Mucosa of stomach (tissue), 1 donor: ENCODE results near the gene IPO11.

Experiments
- H3K27me3 ChIP-seq: one replicate; pipeline ENCODE4 v1.7.0; 2013; ENCODE audit warnings: mild to moderate bottlenecking, low read length; ENCODE audit not compliant: control insufficient read depth, insufficient read depth
- H3K36me3 ChIP-seq: one replicate; pipeline ENCODE4 v1.7.0; 2013; ENCODE audit warnings: low read length; ENCODE audit not compliant: control insufficient read depth, insufficient read depth
- H3K4me1 ChIP-seq: one replicate; pipeline ENCODE4 v1.7.0; 2013; ENCODE audit warnings: mild to moderate bottlenecking, low read length; ENCODE audit not compliant: control insufficient read depth, insufficient read depth
- H3K4me3 ChIP-seq: one replicate; pipeline ENCODE4 v1.7.0; 2013; ENCODE audit warnings: low read length
- H3K9ac ChIP-seq: one replicate; pipeline ENCODE4 v1.7.0; 2013; ENCODE audit warnings: mild to moderate bottlenecking, low read length, moderate library complexity
- H3K9me3 ChIP-seq: one replicate; pipeline ENCODE4 v1.7.0; 2013; ENCODE audit warnings: mild to moderate bottlenecking, low read length, moderate library complexity; ENCODE audit not compliant: control insufficient read depth
- donor health status: Pancreatic carcinoma.

The IPO11 gene

DNA sequence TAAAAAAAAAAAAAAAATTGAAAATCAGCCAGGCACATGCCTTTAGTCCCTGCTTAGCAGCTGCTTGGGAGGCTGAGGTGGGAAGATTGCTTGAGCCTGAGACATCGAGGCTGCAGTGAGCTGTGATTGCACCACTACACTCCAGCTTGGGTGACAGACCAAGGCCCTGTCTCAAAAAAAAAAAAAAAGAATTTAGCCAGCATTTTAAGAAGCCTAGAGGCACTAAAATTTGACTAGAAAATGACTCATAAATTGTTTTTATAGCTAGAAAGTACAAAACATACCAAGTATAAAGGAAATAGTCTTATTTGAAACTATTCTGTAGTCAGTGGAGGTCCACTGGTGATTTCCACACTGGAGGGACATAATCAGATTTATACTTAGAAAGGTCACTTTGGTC is 183.5 kb downstream of the IPO11 start:
- no peaks in the 10 kb centered on the region for H3K27me3 ChIP-seq
- no peaks in the 10 kb centered on the region for H3K9me3 ChIP-seq
- H3K9ac ChIP-seq = no peak overlapping the region
- H3K36me3 ChIP-seq = no peaks in the 10 kb centered on the region
- no peaks in the 10 kb centered on the region for H3K4me1 ChIP-seq
- H3K4me3 ChIP-seq = no peak overlapping the region

DNA sequence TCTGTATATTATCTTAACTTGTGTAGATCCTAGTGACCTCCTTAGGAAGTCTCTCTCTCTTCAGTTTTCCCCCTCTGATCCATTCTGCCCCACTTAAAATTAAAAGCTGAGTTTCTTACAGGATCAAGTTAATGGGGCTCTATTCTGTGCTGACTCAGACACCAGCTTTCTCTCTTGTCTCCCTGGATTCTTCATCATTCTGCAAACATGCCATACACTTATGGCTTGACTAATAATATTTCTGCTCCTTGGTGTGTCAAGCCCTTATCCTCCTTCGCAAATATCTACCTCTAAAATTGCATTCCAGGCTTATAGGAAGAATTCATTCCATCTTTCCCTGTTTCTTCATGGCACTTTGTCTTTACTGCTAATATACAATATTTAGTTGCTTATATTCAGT is 184.1 kb downstream of the IPO11 start:
- Histone ChIP-seq H3K27me3 (no peaks in the 10 kb centered on the region), H3K4me3 (no peak overlapping the region), H3K9me3 (no peaks in the 10 kb centered on the region), H3K36me3 (no peaks in the 10 kb centered on the region), H3K4me1 (no peaks in the 10 kb centered on the region), H3K9ac (no peak overlapping the region)

DNA sequence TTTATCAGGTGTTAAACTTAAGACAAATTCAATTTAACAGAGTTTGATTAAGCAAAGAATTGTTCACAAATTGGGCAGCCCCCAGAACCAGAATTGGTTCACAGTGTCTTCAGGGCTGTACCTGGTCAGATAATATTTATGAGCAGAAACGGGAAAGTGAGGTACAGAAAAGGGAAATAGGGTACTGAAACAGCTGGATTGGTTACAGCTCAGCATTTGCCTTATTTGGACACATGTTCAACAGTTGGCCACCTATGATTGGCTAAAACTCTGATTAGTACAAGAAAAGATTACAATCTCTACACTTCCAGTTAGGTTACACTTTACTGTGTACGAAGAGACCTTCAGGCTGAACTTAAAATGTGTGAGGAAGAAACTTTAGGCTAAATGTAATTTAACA is 184.8 kb downstream of the IPO11 start:
- Histone ChIP-seq H3K27me3 (no peaks in the 10 kb centered on the region), H3K9me3 (no peaks in the 10 kb centered on the region), H3K9ac (no peak overlapping the region), H3K36me3 (no peaks in the 10 kb centered on the region), H3K4me3 (no peak overlapping the region), H3K4me1 (no peaks in the 10 kb centered on the region)

DNA sequence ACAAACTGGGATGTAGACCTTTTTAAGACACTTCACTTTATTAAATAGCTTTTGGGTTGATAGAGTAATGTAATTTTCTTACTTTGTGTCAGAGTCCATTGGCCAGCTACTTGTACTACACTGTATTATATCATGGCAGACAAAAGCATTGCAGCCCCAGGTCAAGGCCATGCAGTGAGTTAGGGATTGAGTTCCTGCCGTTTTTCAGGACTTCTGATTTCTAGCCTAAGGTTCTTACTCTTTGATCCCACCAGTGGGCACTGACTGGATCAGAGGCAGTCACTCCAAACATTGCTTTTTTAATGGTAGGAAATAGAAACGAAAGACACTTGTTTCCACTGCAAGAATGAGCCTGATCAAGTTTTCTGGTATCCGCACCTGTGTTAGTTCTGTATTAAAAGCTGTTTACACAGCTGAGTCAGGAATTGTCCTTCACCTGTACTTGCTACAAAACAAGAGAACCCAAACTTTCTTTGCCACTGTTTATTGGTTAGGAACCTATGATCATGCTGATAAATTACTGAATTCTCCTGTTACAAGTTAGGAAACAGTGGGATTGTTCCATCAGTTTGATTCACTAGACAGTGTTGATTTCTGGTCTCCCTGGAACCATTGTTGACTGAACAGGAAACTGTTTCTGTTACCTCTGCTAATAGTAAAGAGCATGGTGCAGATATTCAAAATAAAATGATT is 188.1 kb downstream of the IPO11 start:
- Histone ChIP-seq H3K4me1 (no peaks in the 10 kb centered on the region), H3K36me3 (no peaks in the 10 kb centered on the region), H3K9ac (no peak overlapping the region), H3K4me3 (no peak overlapping the region), H3K27me3 (no peaks in the 10 kb centered on the region), H3K9me3 (no peaks in the 10 kb centered on the region)

DNA sequence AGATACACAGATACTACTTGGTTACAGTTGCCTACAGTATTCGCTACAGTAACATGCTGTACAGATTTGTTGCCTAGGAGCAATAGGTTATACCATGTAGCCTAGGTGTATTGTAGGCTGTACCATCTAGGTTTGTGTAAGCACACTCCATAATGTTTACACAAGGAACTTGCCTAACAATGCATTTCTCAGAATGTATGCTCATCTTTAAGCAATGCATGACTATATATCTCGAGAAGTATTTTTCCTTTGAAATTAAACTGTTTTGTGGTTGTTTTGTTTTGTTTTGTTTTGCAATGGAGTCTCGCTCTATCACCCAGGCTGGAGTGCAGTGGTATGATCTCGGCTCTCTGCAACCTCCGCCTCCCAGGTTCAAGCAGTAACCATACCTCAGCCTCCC is 191.4 kb downstream of the IPO11 start:
- no peak overlapping the region for H3K4me3 ChIP-seq
- no peaks in the 10 kb centered on the region for H3K27me3 ChIP-seq
- H3K4me1 ChIP-seq = no peaks in the 10 kb centered on the region
- no peaks in the 10 kb centered on the region for H3K36me3 ChIP-seq
- no peak overlapping the region for H3K9ac ChIP-seq
- H3K9me3 ChIP-seq = no peaks in the 10 kb centered on the region

DNA sequence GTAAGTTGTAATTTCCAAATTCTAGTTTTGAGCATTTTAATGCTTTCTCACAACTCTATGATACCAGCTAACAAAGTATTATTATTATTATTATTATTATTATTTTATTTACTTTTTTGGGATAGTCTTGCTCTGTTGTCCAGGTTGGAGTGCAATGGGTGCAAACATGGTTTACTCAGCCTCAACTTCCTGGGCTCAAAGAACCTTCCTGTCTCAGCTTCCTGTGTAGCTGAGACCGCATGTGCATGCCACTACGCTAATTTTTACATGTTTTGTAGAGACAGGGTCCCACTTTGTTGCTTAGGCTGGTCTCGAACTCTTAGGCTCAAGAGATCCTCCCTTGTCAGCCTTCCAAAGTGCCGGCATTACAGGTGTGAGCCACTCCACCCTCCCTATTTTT is 193.1 kb downstream of the IPO11 start:
- H3K4me1 ChIP-seq = no peaks in the 10 kb centered on the region
- no peaks in the 10 kb centered on the region for H3K9me3 ChIP-seq
- no peak overlapping the region for H3K9ac ChIP-seq
- H3K36me3 ChIP-seq = no peaks in the 10 kb centered on the region
- no peak overlapping the region for H3K4me3 ChIP-seq
- no peaks in the 10 kb centered on the region for H3K27me3 ChIP-seq

DNA sequence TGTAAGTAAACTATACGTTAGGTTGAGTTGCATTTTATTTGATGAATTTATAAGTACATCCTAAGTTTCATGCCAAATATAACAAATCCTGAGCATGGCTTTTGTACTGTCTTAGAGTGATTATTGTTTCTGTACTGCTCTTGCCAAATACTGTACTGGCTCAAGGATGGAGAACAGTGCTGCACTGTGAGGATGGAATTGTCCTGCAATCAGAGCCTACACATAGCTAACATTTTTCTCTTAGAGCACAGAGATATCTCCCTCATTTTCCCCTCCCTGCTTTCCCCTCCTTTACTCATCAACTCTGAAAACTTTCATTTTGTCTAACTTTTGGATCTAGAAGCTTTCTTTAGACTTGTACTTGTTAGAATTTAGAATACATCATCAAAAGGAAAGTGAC is 194.3 kb downstream of the IPO11 start:
- Histone ChIP-seq H3K27me3 (no peaks in the 10 kb centered on the region), H3K9ac (no peak overlapping the region), H3K9me3 (no peaks in the 10 kb centered on the region), H3K36me3 (no peaks in the 10 kb centered on the region), H3K4me1 (no peaks in the 10 kb centered on the region), H3K4me3 (no peak overlapping the region)

DNA sequence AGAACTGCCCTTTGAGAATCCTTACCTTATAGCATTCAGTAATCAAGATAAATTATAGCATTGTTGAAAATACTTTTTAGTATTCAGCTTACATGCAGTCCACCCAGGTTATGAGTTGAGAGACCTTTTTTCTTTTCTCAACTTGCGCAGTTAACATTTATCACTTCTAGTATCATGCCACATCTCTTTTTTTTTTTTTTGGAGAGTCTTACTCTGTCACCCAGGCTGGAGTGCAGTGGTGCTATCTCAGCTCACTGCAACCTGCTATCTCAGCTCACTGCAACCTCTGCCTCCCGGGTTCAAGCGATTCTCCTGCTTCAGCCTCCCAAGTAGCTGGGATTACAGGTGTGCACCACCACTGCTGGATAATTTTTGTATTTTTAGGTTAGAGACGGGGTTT is 195.1 kb downstream of the IPO11 start:
- no peaks in the 10 kb centered on the region for H3K9me3 ChIP-seq
- no peak overlapping the region for H3K4me3 ChIP-seq
- H3K27me3 ChIP-seq = no peaks in the 10 kb centered on the region
- H3K9ac ChIP-seq = no peak overlapping the region
- H3K4me1 ChIP-seq = no peaks in the 10 kb centered on the region
- no peaks in the 10 kb centered on the region for H3K36me3 ChIP-seq

DNA sequence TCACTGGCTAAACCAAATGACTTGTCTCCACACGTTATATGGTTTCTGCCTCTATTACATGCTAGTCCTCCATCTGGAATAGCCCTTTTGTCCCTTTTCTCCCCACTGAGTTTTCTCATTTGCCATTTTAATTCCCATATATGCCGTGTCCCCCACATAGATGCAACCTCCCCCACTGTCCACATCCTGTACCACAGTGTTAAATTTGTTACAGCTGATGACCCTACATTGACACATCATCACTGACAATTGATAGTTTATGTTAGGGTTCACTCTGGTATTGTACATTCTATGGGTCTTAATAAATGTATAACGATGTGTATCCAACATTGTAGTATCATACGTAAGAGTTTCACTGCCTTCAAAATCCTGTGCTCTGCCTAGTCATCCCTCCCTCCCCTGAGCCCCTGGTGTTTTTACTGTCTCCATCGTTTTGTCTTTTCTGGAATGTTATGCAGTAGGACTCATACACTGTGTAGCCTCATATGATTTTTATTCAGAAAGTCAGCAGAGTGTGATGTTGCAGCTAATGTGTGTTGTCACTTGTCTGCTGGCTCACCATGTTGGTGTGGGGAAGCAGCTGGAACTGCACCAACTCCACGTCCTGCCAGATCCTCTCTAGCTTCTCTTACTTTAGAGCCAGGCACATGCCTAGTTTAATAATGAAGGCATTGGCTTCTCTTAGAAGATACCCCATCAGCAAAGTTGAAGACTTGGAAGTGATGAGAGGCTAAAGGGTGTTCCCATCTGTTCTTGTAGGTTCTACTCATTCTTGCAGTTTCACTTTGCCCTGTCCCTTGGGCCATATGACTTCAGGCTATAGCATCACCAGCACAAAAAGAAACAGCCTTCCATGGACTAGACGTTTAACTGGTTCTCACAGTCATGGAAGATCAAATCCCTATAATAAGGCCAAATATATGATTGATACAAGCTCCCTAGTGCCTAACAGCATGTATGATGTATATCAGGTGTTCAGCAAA is 196.3 kb downstream of the IPO11 start:
- Histone ChIP-seq H3K9me3 (no peaks in the 10 kb centered on the region), H3K9ac (no peak overlapping the region), H3K4me1 (no peaks in the 10 kb centered on the region), H3K27me3 (no peaks in the 10 kb centered on the region), H3K4me3 (no peak overlapping the region), H3K36me3 (no peaks in the 10 kb centered on the region)

DNA sequence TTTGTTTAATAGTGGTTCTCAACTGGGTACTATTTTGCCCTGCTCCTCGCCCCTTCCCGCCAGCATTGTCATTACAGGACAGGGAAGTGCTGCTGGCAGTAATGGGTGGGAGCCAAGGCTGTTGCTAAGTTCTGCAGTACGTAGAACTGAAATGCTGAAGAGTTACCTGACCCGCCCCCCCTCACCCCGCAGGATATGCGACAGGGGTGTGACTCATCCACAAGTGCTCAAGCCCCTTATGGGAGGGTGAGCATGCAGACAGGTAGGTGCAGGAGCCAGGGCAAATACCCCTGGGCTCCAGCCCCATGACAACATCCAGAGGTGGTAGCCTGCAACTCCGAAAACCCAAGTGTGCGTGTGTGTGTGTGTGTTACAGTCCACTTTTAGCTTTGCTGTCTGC is 201.8 kb downstream of the IPO11 start:
- H3K4me3 ChIP-seq = no peak overlapping the region
- no peaks in the 10 kb centered on the region for H3K27me3 ChIP-seq
- no peaks in the 10 kb centered on the region for H3K4me1 ChIP-seq
- no peak overlapping the region for H3K9ac ChIP-seq
- no peaks in the 10 kb centered on the region for H3K9me3 ChIP-seq
- H3K36me3 ChIP-seq = no peaks in the 10 kb centered on the region

DNA sequence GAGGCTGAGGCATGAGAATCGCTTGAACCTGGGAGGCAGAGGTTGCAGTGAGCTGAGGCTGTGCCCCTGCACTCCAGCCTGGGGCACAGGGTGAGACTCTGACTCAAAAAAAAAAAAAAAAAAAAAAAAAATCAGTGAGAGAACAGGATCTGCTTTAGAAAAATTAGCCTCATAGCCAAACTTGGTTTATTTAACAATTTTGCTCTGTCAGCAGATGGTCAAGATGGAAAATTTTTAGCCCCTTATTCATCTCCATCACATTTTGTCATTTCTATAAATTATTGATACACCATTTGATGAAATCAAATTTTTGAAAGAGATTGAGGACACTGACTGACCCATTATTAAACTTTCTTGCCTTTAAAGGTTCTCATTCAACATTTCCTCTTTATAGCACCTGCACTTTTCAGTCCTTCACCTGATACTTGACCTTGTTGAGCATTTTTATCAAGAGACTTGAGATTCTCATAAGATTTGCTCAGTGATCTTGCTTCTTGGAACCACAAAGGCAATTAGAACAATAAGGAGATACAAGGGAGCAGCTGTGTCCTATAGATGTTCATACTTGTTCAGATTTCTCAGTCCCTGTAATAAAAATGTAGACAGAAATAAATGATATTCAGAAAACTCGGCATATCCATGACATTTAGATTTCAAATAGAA is 204.2 kb downstream of the IPO11 start:
- no peaks in the 10 kb centered on the region for H3K4me1 ChIP-seq
- H3K9me3 ChIP-seq = no peaks in the 10 kb centered on the region
- H3K36me3 ChIP-seq = no peaks in the 10 kb centered on the region
- H3K9ac ChIP-seq = no peak overlapping the region
- H3K4me3 ChIP-seq = no peak overlapping the region
- H3K27me3 ChIP-seq = no peaks in the 10 kb centered on the region

DNA sequence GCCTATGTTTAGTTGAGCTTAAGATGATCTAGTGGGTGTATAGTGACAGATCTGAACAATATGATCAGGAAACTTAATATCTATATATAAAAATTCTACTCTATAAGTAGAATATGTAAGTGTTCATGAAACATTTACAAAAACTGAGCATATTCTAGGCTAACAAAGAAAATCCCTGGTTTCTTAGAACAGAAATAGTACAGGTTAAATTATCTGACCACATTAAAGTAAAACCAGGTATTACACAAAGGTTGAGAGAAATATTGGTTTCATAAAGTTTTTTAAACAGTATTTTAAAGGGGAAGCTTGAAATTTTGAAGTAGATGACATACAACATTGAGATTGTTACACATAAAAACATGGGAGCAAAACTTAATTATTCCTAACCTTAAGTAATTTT is 205.4 kb downstream of the IPO11 start:
- Histone ChIP-seq H3K27me3 (no peaks in the 10 kb centered on the region), H3K4me1 (no peaks in the 10 kb centered on the region), H3K9ac (no peak overlapping the region), H3K36me3 (no peaks in the 10 kb centered on the region), H3K4me3 (no peak overlapping the region), H3K9me3 (no peaks in the 10 kb centered on the region)
